GM19023 (cell line): ENCODE measurements around the gene ADGRD2.

ENCODE experiments used
- ATAC-seq: cut with Tn5 transposase; IDR thresholded peaks from one replicate; pipeline ENCODE4 v1.9.1; 2021; ENCODE audit warnings: mild to moderate bottlenecking, moderate library complexity; ENCODE audit not compliant: unreplicated experiment

ADGRD2 gene

GRCh38 chr9:124493794-124494479 lies 43.7 kb downstream of the ADGRD2 start:
- ATAC-seq, result peak; percentile 73

- ATAC-seq, result no peak
These were observed 45.1 kb downstream of the ADGRD2 start for GRCh38 chr9:124495126-124496074.

GRCh38 chr9:124496075-124496449 lies 45.8 kb downstream of the ADGRD2 start:
- no peak for ATAC-seq

- ATAC-seq, result no peak
These were observed 46.2 kb downstream of the ADGRD2 start for GRCh38 chr9:124496463-124496862.

GRCh38 chr9:124497441-124497840 lies 47.2 kb downstream of the ADGRD2 start:
- no peak for ATAC-seq

GRCh38 chr9:124498040-124498439 lies 47.8 kb downstream of the ADGRD2 start:
- no peak for ATAC-seq

- ATAC-seq, result no peak
These were observed 48.4 kb downstream of the ADGRD2 start for GRCh38 chr9:124498499-124499146.

GRCh38 chr9:124499216-124499615 lies 49.0 kb downstream of the ADGRD2 start:
- no peak for ATAC-seq

- ATAC-seq, result no peak
These were observed 50.0 kb downstream of the ADGRD2 start for GRCh38 chr9:124500028-124500795.

GRCh38 chr9:124500796-124501611 lies 50.8 kb downstream of the ADGRD2 start:
- ATAC-seq, result no peak

GRCh38 chr9:124501771-124502320 lies 51.6 kb downstream of the ADGRD2 start:
- ATAC-seq, result no peak

- ATAC-seq, result no peak
These were observed 52.8 kb downstream of the ADGRD2 start for GRCh38 chr9:124502711-124503702.

GRCh38 chr9:124503713-124504529 lies 53.7 kb downstream of the ADGRD2 start:
- no peak for ATAC-seq

GRCh38 chr9:124504530-124505005 lies 54.3 kb downstream of the ADGRD2 start:
- ATAC-seq, result no peak

GRCh38 chr9:124505006-124505900 lies 55.0 kb downstream of the ADGRD2 start:
- no peak for ATAC-seq

GRCh38 chr9:124505901-124506346 lies 55.7 kb downstream of the ADGRD2 start:
- ATAC-seq, result no peak
